Panc1 (cell line): ENCODE results near the gene USP10. TPM values are rescaled to one million over a fixed set of nuclear protein-coding genes. Genes with fewer than 3 reads are reported as not detected.

Experiments
- ATAC-seq: fragments of 200-7000 bp; cut with Tn5 transposase; 2 replicates; pipeline ENCODE4 v1.9.1; 2020; ENCODE audit warnings: mild to moderate bottlenecking, moderate library complexity
- BruUV-seq: library from RNA; stranded (reverse); fragments of 400-500 nt; replicated peaks from 2 replicates; lab custom pipeline; 2021; lab: Mats Ljungman, UMichigan
- CTCF ChIA-PET: fragments of 300-600 bp; sonication (Branson Sonifier 250); formaldehyde crosslinking; loops from one replicate; lab custom pipeline; 2022; ENCODE audit warnings: antibody characterized with exemption; lab: Charles Lee
- POLR2A ChIA-PET: fragments of 300-600 bp; sonication (Branson Sonifier 250); formaldehyde crosslinking; loops from one replicate; lab custom pipeline; 2022; ENCODE audit warnings: antibody characterized with exemption; lab: Charles Lee
- DNase-seq: peaks from one replicate; pipeline ENCODE4 v3.0.0-alpha.2; 2010; ENCODE audit warnings: low read depth, low spot score
- H3K27ac ChIP-seq: 2 replicates; pipeline ENCODE4 v1.5.1; 2011; ENCODE audit warnings: mild to moderate bottlenecking, low read length, inconsistent platforms
- H3K27me3 ChIP-seq: fragments of 200-500 bp; sonication (Bioruptor generic); 2 replicates; pipeline ENCODE4 v1.6.0; 2014; ENCODE audit warnings: low read length, inconsistent platforms; ENCODE audit not compliant: control insufficient read depth, insufficient read depth
- H3K36me3 ChIP-seq: fragments of 200-500 bp; sonication (Bioruptor generic); 2 replicates; pipeline ENCODE4 v1.5.1; 2014; ENCODE audit warnings: inconsistent platforms, mild to moderate bottlenecking, low read length, moderate library complexity; ENCODE audit not compliant: control insufficient read depth, insufficient read depth
- H3K4me1 ChIP-seq: 2 replicates; pipeline ENCODE4 v1.5.1; 2011; ENCODE audit warnings: inconsistent platforms, mild to moderate bottlenecking, low read length, moderate library complexity; ENCODE audit not compliant: control insufficient read depth, insufficient read depth
- H3K4me3 ChIP-seq, 2 experiments: 2 replicates each; pipeline ENCODE4 v1.5.1; 2011 to 2012; ENCODE audit warnings: low read depth in 2 of 2, low read length in 2 of 2, mild to moderate bottlenecking in 2 of 2, inconsistent platforms in 1 of 2, moderate library complexity in 1 of 2
- H3K9me3 ChIP-seq: fragments of 200-500 bp; sonication (Bioruptor generic); 2 replicates; pipeline ENCODE4 v1.5.1; 2014; ENCODE audit warnings: low read depth, mild to moderate bottlenecking, inconsistent platforms, low read length, moderate library complexity; ENCODE audit not compliant: control insufficient read depth, insufficient read depth
- CTCF ChIP-seq: fragments of 450-650 bp; IDR thresholded peaks from 2 replicates; pipeline ENCODE4 v1.5.1; 2017; ENCODE audit warnings: mild to moderate bottlenecking
- POLR2AphosphoS5 ChIP-seq: IDR thresholded peaks from 2 replicates; pipeline ENCODE4 v1.6.1; 2012; ENCODE audit warnings: mild to moderate bottlenecking, low read depth, low read length, moderate library complexity
- REST ChIP-seq, 2 experiments: IDR thresholded peaks; 2 replicates each; pipeline ENCODE4 v1.6.1; 2011 to 2012; ENCODE audit warnings: low read depth in 2 of 2, control low read depth in 1 of 2, low read length in 1 of 2, mild to moderate bottlenecking in 1 of 2, moderate library complexity in 1 of 2; ENCODE audit not compliant: insufficient read depth in 1 of 2
- SIN3A ChIP-seq: IDR thresholded peaks from 2 replicates; pipeline ENCODE4 v1.6.1; 2012; ENCODE audit warnings: low read depth, mild to moderate bottlenecking, low read length, moderate library complexity, borderline replicate concordance; ENCODE audit not compliant: insufficient read depth
- TCF7L2 ChIP-seq: IDR thresholded peaks from 2 replicates; pipeline ENCODE4 v1.6.1; 2011; ENCODE audit warnings: mild to moderate bottlenecking, low read depth, low read length, inconsistent platforms
- in situ Hi-C: cut with HindIII; loops from 2 replicates; pipeline ENCODE4 v1.10.0; 2016; ENCODE audit warnings: low sequenced_read_pairs, low pct_unique_long_range_greater_than_20kb
- intact Hi-C: fragments of 100-400 bp; cut with micrococcal nuclease; formaldehyde crosslinking; loops from one replicate; pipeline ENCODE4 v1.10.0; 2022; ENCODE audit not compliant: unreplicated experiment
- total RNA-seq: library from RNA; stranded (reverse); gene quantifications from one replicate; pipeline ENCODE4 v1.2.1, GENCODE V29; 2021; ENCODE audit not compliant: unreplicated experiment

Gene USP10
- total RNA-seq, 1 experiment from 2014 or later = 77.4 TPM

GRCh38 chr16:84678541-84678940 is 21.3 kb upstream of the USP10 start:
- H3K27ac ChIP-seq = no peak overlapping the region
- in situ Hi-C loops = no loop called here
- no peaks in the 10 kb centered on the region for H3K4me1 ChIP-seq
- intact Hi-C loops = no loop called here
- no peaks in the 10 kb centered on the region for H3K9me3 ChIP-seq
- H3K36me3 ChIP-seq = no peaks in the 10 kb centered on the region
- CTCF ChIA-PET = no interaction called here
- H3K4me3 ChIP-seq = no peak overlapping the region
- POLR2A ChIA-PET = no interaction called here
- TF ChIP-seq CTCF (no peak), SIN3A (no peak), TCF7L2 (no peak), POLR2AphosphoS5 (no peak), REST (IDR thresholded peaks at IDR 0.05; ENCODE audit: insufficient read depth in 1 of 2, low read depth in 2 of 2, low read length in 1 of 2) (no peak)
- DNase-seq = no peak
- no TSS peak for BruUV-seq
- no peaks in the 10 kb centered on the region for H3K27me3 ChIP-seq
- no peak for ATAC-seq

GRCh38 chr16:84680165-84680842 is 19.5 kb upstream of the USP10 start:
- no peaks in the 10 kb centered on the region for H3K9me3 ChIP-seq
- DNase-seq (no peak), ATAC-seq (no peak)
- H3K4me3 ChIP-seq = no peak overlapping the region
- POLR2A ChIA-PET = no interaction called here
- intact Hi-C loops (no loop called here), in situ Hi-C loops (no loop called here)
- TF ChIP-seq REST (IDR thresholded peaks at IDR 0.05; ENCODE audit: insufficient read depth in 1 of 2, low read depth in 2 of 2, low read length in 1 of 2) (no peak), TCF7L2 (no peak), CTCF (no peak), POLR2AphosphoS5 (no peak), SIN3A (no peak)
- H3K4me1 ChIP-seq = no peaks in the 10 kb centered on the region
- no TSS peak for BruUV-seq
- H3K27ac ChIP-seq = no peak overlapping the region
- no peaks in the 10 kb centered on the region for H3K36me3 ChIP-seq
- H3K27me3 ChIP-seq = no peaks in the 10 kb centered on the region
- CTCF ChIA-PET = no interaction called here
